ENCODE data around the gene GPC1.

- no peak for TF ChIP-seq PATZ1 (CRISPR knock-in tag; IDR thresholded peaks at IDR 0.05; ENCODE audit: borderline replicate concordance)
- no peak for TF ChIP-seq ZNF565 (CRISPR knock-in tag; conservative IDR thresholded peaks at IDR 0.05; ENCODE audit: low read depth)
- no peak for TF ChIP-seq ISL1 (CRISPR knock-in tag; IDR thresholded peaks at IDR 0.05)
- TF ChIP-seq ZFP30 (CRISPR knock-in tag; IDR thresholded peaks at IDR 0.05) = no peak
- TF ChIP-seq OSR1 (CRISPR knock-in tag; IDR thresholded peaks at IDR 0.05) = no peak
- no peak for TF ChIP-seq CSRNP3 (CRISPR knock-in tag; IDR thresholded peaks at IDR 0.05)
- TF ChIP-seq ZNF70 (CRISPR knock-in tag; IDR thresholded peaks at IDR 0.05) = no peak
These were observed 24.2 kb downstream of the GPC1 start for GRCh38 chr2:240459401-240460252.
